ENCODE measurements around the gene SFRP5.

SFRP5 gene

GRCh38 chr10:97744405-97745035 is 27.3 kb downstream of the SFRP5 start:
- H3K9ac ChIP-seq (ENCODE audit: low read depth, low read length) = no peak overlapping the region
- H3K27ac ChIP-seq (ENCODE audit: low read depth, low read length) = no peak overlapping the region
- peaks cover 84% of the 10 kb centered on the region for H3K36me3 ChIP-seq (ENCODE audit: insufficient read depth, low read length)
- 93% methylated on average over 14 of the region's 15 CpGs for WGBS
- H3K27me3 ChIP-seq (ENCODE audit: insufficient read depth, low read length) = no peaks in the 10 kb centered on the region
- no peak overlapping the region for H3K4me3 ChIP-seq (ENCODE audit: low read length)
- H3K9me3 ChIP-seq (ENCODE audit: insufficient read depth, low read depth, low read length) = no peaks in the 10 kb centered on the region
- H3K4me1 ChIP-seq (ENCODE audit: insufficient read depth, low read length) = no peaks in the 10 kb centered on the region

- Histone ChIP-seq H3K4me1 (ENCODE audit: insufficient read depth, low read length) (no peaks in the 10 kb centered on the region), H3K27me3 (ENCODE audit: insufficient read depth, low read length) (no peaks in the 10 kb centered on the region), H3K9ac (ENCODE audit: low read depth, low read length) (no peak overlapping the region), H3K36me3 (ENCODE audit: insufficient read depth, low read length) (peaks cover 84% of the 10 kb centered on the region), H3K27ac (ENCODE audit: low read depth, low read length) (no peak overlapping the region), H3K9me3 (ENCODE audit: insufficient read depth, low read depth, low read length) (no peaks in the 10 kb centered on the region), H3K4me3 (ENCODE audit: low read length) (no peak overlapping the region)
- WGBS = 93% methylated on average over 10 of the region's 10 CpGs
These were observed 28.4 kb downstream of the SFRP5 start for GRCh38 chr10:97743169-97743943.

GRCh38 chr10:97740613-97741012 is 31.2 kb downstream of the SFRP5 start:
- Histone ChIP-seq H3K9me3 (ENCODE audit: insufficient read depth, low read depth, low read length) (peaks cover 11% of the 10 kb centered on the region), H3K4me1 (ENCODE audit: insufficient read depth, low read length) (peaks cover 4% of the 10 kb centered on the region; the same call in 1 of the 2 replicates), H3K27me3 (ENCODE audit: insufficient read depth, low read length) (peaks cover 11% of the 10 kb centered on the region), H3K27ac (ENCODE audit: low read depth, low read length) (no peak overlapping the region), H3K36me3 (ENCODE audit: insufficient read depth, low read length) (peaks cover 60% of the 10 kb centered on the region), H3K4me3 (ENCODE audit: low read length) (no peak overlapping the region), H3K9ac (ENCODE audit: low read depth, low read length) (no peak overlapping the region)
- 85% methylated on average over 2 of the region's 2 CpGs for WGBS

GRCh38 chr10:97738616-97739015 is 33.2 kb downstream of the SFRP5 start:
- Histone ChIP-seq H3K4me1 (ENCODE audit: insufficient read depth, low read length) (peaks cover 4% of the 10 kb centered on the region; the same call in 1 of the 2 replicates), H3K9ac (ENCODE audit: low read depth, low read length) (no peak overlapping the region), H3K9me3 (ENCODE audit: insufficient read depth, low read depth, low read length) (peaks cover 11% of the 10 kb centered on the region), H3K36me3 (ENCODE audit: insufficient read depth, low read length) (peaks cover 41% of the 10 kb centered on the region), H3K4me3 (ENCODE audit: low read length) (0 out of 2 replicates have a peak overlapping the region, but pooled peaks have one; percentile 77), H3K27ac (ENCODE audit: low read depth, low read length) (no peak overlapping the region), H3K27me3 (ENCODE audit: insufficient read depth, low read length) (peaks cover 25% of the 10 kb centered on the region)
- 96% methylated on average over 4 of the region's 4 CpGs for WGBS

GRCh38 chr10:97737770-97738265 is 34.0 kb downstream of the SFRP5 start:
- H3K36me3 ChIP-seq (ENCODE audit: insufficient read depth, low read length) = peaks cover 34% of the 10 kb centered on the region
- H3K27me3 ChIP-seq (ENCODE audit: insufficient read depth, low read length) = peaks cover 25% of the 10 kb centered on the region
- H3K9ac ChIP-seq (ENCODE audit: low read depth, low read length) = peak overlapping the region; percentile 75
- H3K4me1 ChIP-seq (ENCODE audit: insufficient read depth, low read length) = peaks cover 4% of the 10 kb centered on the region; the same call in 1 of the 2 replicates
- peak overlapping the region; percentile 77 for H3K4me3 ChIP-seq (ENCODE audit: low read length)
- H3K27ac ChIP-seq (ENCODE audit: low read depth, low read length) = peak overlapping the region; percentile 82; the same call in 1 of the 2 replicates
- WGBS = 30% methylated on average over 14 of the region's 14 CpGs
- H3K9me3 ChIP-seq (ENCODE audit: insufficient read depth, low read depth, low read length) = peaks cover 11% of the 10 kb centered on the region

- H3K27ac ChIP-seq (ENCODE audit: low read depth, low read length) = peak within 1 kb of the TSS; percentile 82
- under 1% methylated on average over 72 of the region's 72 CpGs for WGBS
- peaks cover 25% of the 10 kb centered on the region for H3K27me3 ChIP-seq (ENCODE audit: insufficient read depth, low read length)
- peaks cover 33% of the 10 kb centered on the region for H3K36me3 ChIP-seq (ENCODE audit: insufficient read depth, low read length)
- H3K4me3 ChIP-seq (ENCODE audit: low read length) = peak within 1 kb of the TSS; percentile 77
- H3K9me3 ChIP-seq (ENCODE audit: insufficient read depth, low read depth, low read length) = peaks cover 11% of the 10 kb centered on the region
- peak within 1 kb of the TSS; percentile 75 for H3K9ac ChIP-seq (ENCODE audit: low read depth, low read length)
- H3K4me1 ChIP-seq (ENCODE audit: insufficient read depth, low read length) = peaks cover 4% of the 10 kb centered on the region; the same call in 1 of the 2 replicates
These were observed 34.7 kb downstream of the SFRP5 start, which contains the start of gene ZFYVE27 for GRCh38 chr10:97736902-97737769. Gene ZFYVE27, plus strand, starts transcription at chr10:97737128. Its CDS starts 1,350 bp downstream, at chr10:97738478.

- peaks cover 11% of the 10 kb centered on the region for H3K9me3 ChIP-seq (ENCODE audit: insufficient read depth, low read depth, low read length)
- no peak overlapping the region for H3K9ac ChIP-seq (ENCODE audit: low read depth, low read length)
- H3K27me3 ChIP-seq (ENCODE audit: insufficient read depth, low read length) = peaks cover 25% of the 10 kb centered on the region
- no peak overlapping the region for H3K4me3 ChIP-seq (ENCODE audit: low read length)
- H3K27ac ChIP-seq (ENCODE audit: low read depth, low read length) = no peak overlapping the region
- H3K4me1 ChIP-seq (ENCODE audit: insufficient read depth, low read length) = peaks cover 4% of the 10 kb centered on the region; the same call in 1 of the 2 replicates
- 79% methylated on average over 13 of the region's 13 CpGs for WGBS
- H3K36me3 ChIP-seq (ENCODE audit: insufficient read depth, low read length) = peaks cover 28% of the 10 kb centered on the region
These were observed 35.3 kb downstream of the SFRP5 start for GRCh38 chr10:97736403-97736901.

GRCh38 chr10:97734021-97734420 is 37.8 kb downstream of the SFRP5 start:
- Histone ChIP-seq H3K4me3 (ENCODE audit: low read length) (no peak overlapping the region), H3K9ac (ENCODE audit: low read depth, low read length) (no peak overlapping the region), H3K27me3 (ENCODE audit: insufficient read depth, low read length) (peaks cover 25% of the 10 kb centered on the region), H3K36me3 (ENCODE audit: insufficient read depth, low read length) (peaks cover 7% of the 10 kb centered on the region), H3K9me3 (ENCODE audit: insufficient read depth, low read depth, low read length) (peaks cover 11% of the 10 kb centered on the region), H3K27ac (ENCODE audit: low read depth, low read length) (no peak overlapping the region), H3K4me1 (ENCODE audit: insufficient read depth, low read length) (peaks cover 4% of the 10 kb centered on the region; the same call in 1 of the 2 replicates)
- 86% methylated on average over 6 of the region's 6 CpGs for whole genome bisulfite sequencing

- Histone ChIP-seq H3K27me3 (ENCODE audit: insufficient read depth, low read length) (peaks cover 25% of the 10 kb centered on the region), H3K27ac (ENCODE audit: low read depth, low read length) (no peak overlapping the region), H3K9ac (ENCODE audit: low read depth, low read length) (no peak overlapping the region), H3K4me3 (ENCODE audit: low read length) (no peak overlapping the region), H3K4me1 (ENCODE audit: insufficient read depth, low read length) (peaks cover 4% of the 10 kb centered on the region; the same call in 1 of the 2 replicates), H3K9me3 (ENCODE audit: insufficient read depth, low read depth, low read length) (peaks cover 11% of the 10 kb centered on the region), H3K36me3 (ENCODE audit: insufficient read depth, low read length) (no peaks in the 10 kb centered on the region)
- 90% methylated on average over 5 of the region's 5 CpGs for WGBS
These were observed 38.5 kb downstream of the SFRP5 start for GRCh38 chr10:97733256-97733655.

- no peak overlapping the region for H3K4me3 ChIP-seq (ENCODE audit: low read length)
- no peak overlapping the region for H3K27ac ChIP-seq (ENCODE audit: low read depth, low read length)
- H3K36me3 ChIP-seq (ENCODE audit: insufficient read depth, low read length) = no peaks in the 10 kb centered on the region
- 84% methylated on average over 4 of the region's 4 CpGs for WGBS
- peaks cover 25% of the 10 kb centered on the region for H3K27me3 ChIP-seq (ENCODE audit: insufficient read depth, low read length)
- H3K4me1 ChIP-seq (ENCODE audit: insufficient read depth, low read length) = no peaks in the 10 kb centered on the region
- H3K9ac ChIP-seq (ENCODE audit: low read depth, low read length) = no peak overlapping the region
- H3K9me3 ChIP-seq (ENCODE audit: insufficient read depth, low read depth, low read length) = peaks cover 11% of the 10 kb centered on the region
These were observed 39.8 kb downstream of the SFRP5 start for GRCh38 chr10:97732052-97732359.
